Mesothelial cell of epicardium (in vitro differentiated cells): ENCODE measurements around the gene BTN1A1. TPM values are rescaled to one million over a fixed set of nuclear protein-coding genes. Genes with fewer than 3 reads are reported as not detected.

ENCODE experiments used
- DNase-seq, 2 experiments: peaks; one replicate each; pipeline ENCODE4 v3.0.0; 2021; ENCODE audit warnings: low spot score in 2 of 2; ENCODE audit not compliant: unreplicated experiment in 2 of 2
- H3K27ac Mint-ChIP-seq: 2 replicates; pipeline ENCODE4 v1.8.0; 2021; ENCODE audit warnings: mixed read lengths
- H3K27me3 Mint-ChIP-seq: 2 replicates; pipeline ENCODE4 v1.8.0; 2021; ENCODE audit warnings: low read depth, mixed read lengths
- H3K36me3 Mint-ChIP-seq: 2 replicates; pipeline ENCODE4 v1.8.0; 2021; ENCODE audit warnings: mixed read lengths
- H3K4me1 Mint-ChIP-seq: 2 replicates; pipeline ENCODE4 v1.8.0; 2021; ENCODE audit warnings: mixed read lengths
- H3K4me3 Mint-ChIP-seq: 2 replicates; pipeline ENCODE4 v1.8.0; 2021; ENCODE audit warnings: mild to moderate bottlenecking, moderate library complexity, mixed read lengths
- H3K9me3 Mint-ChIP-seq: 2 replicates; pipeline ENCODE4 v1.8.0; 2021; ENCODE audit warnings: mixed read lengths
- CTCF ChIP-seq: fragments of 200-600 bp; sonication (generic); IDR thresholded peaks from one replicate; pipeline ENCODE4 v1.5.0; 2021; ENCODE audit warnings: antibody characterized with exemption; ENCODE audit not compliant: unreplicated experiment
- total RNA-seq: library from RNA; stranded (reverse); gene quantifications from 3 replicates; pipeline ENCODE4 v1.2.1, GENCODE V29; 2021

The BTN1A1 gene
- total RNA-seq, 1 donor from 2014 or later, result 0.09 TPM

- Mint-ChIP-seq H3K4me3 (no peak overlapping the region), H3K27ac (no peak overlapping the region), H3K4me1 (peaks cover 20% of the 10 kb centered on the region), H3K36me3 (no peaks in the 10 kb centered on the region), H3K27me3 (no peaks in the 10 kb centered on the region), H3K9me3 (no peaks in the 10 kb centered on the region)
- TF ChIP-seq CTCF, result no peak
- peak; percentile 59 to 83 for DNase-seq
These were observed 53.1 kb downstream of the BTN1A1 start for GRCh38 chr6:26553264-26553634.

- TF ChIP-seq CTCF, result no peak
- Mint-ChIP-seq H3K27me3 (no peaks in the 10 kb centered on the region), H3K9me3 (no peaks in the 10 kb centered on the region)
These were observed 53.7 kb downstream of the BTN1A1 start for GRCh38 chr6:26553635-26554446.

GRCh38 chr6:26554447-26554696, 54.3 kb downstream of the BTN1A1 start:
- H3K36me3 Mint-ChIP-seq, result no peaks in the 10 kb centered on the region
- no peak for TF ChIP-seq CTCF
- H3K4me3 Mint-ChIP-seq, result no peak overlapping the region
- no peak for DNase-seq
- no peaks in the 10 kb centered on the region for H3K9me3 Mint-ChIP-seq
- H3K27ac Mint-ChIP-seq, result no peak overlapping the region
- H3K27me3 Mint-ChIP-seq, result no peaks in the 10 kb centered on the region
- H3K4me1 Mint-ChIP-seq, result peaks cover 20% of the 10 kb centered on the region

More at GRCh38 chr6:26553635-26554446, 53.7 kb downstream of the BTN1A1 start:
- H3K4me1 Mint-ChIP-seq, result peaks cover 20% of the 10 kb centered on the region
- no peaks in the 10 kb centered on the region for H3K36me3 Mint-ChIP-seq
- no peak overlapping the region for H3K4me3 Mint-ChIP-seq
- peak; percentile 50 to 80 for DNase-seq
- no peak overlapping the region for H3K27ac Mint-ChIP-seq

GRCh38 chr6:26554697-26555504, 54.8 kb downstream of the BTN1A1 start:
- DNase-seq, result peak in 1 of 2 experiments; percentile 61
- H3K4me1 Mint-ChIP-seq, result peaks cover 17% of the 10 kb centered on the region
- H3K27ac Mint-ChIP-seq, result peak overlapping the region; percentile 79
- H3K36me3 Mint-ChIP-seq, result no peaks in the 10 kb centered on the region
- no peak for TF ChIP-seq CTCF
- H3K9me3 Mint-ChIP-seq, result no peaks in the 10 kb centered on the region
- no peak overlapping the region for H3K4me3 Mint-ChIP-seq
- no peaks in the 10 kb centered on the region for H3K27me3 Mint-ChIP-seq

- peak overlapping the region; percentile 79 for H3K27ac Mint-ChIP-seq
- no peaks in the 10 kb centered on the region for H3K9me3 Mint-ChIP-seq
- TF ChIP-seq CTCF, result no peak
- H3K4me3 Mint-ChIP-seq, result no peak overlapping the region
- no peaks in the 10 kb centered on the region for H3K27me3 Mint-ChIP-seq
- DNase-seq, result no peak
- H3K4me1 Mint-ChIP-seq, result peaks cover 12% of the 10 kb centered on the region
- no peaks in the 10 kb centered on the region for H3K36me3 Mint-ChIP-seq
These were observed 55.6 kb downstream of the BTN1A1 start for GRCh38 chr6:26555505-26556262.
